DMS53 (cell line): ENCODE data around the gene PPFIBP1.
"Not testable (repeated sequence)": the region's sequence is repeated elsewhere in the genome, so short reads cannot be mapped to it uniquely, and the experiment has no call there.

Source experiments
- DNase-seq: peaks from one replicate; lab custom pipeline; 2025; lab: John Stamatoyannopoulos, UW

Gene PPFIBP1

GRCh38 chr12:27566626-27567025 lies 42.6 kb downstream of the PPFIBP1 start:
- DNase-seq: no peak

- no peak for DNase-seq
These were observed 47.5 kb downstream of the PPFIBP1 start for GRCh38 chr12:27571463-27571862.

- DNase-seq: no peak
These were observed 48.7 kb downstream of the PPFIBP1 start for GRCh38 chr12:27572486-27573255.

- no peak for DNase-seq
These were observed 50.0 kb downstream of the PPFIBP1 start for GRCh38 chr12:27573972-27574371.

- DNase-seq: no peak
These were observed 51.2 kb downstream of the PPFIBP1 start for GRCh38 chr12:27575090-27575761.

GRCh38 chr12:27575762-27576118 lies 51.7 kb downstream of the PPFIBP1 start:
- no peak for DNase-seq

- DNase-seq: no peak
These were observed 52.8 kb downstream of the PPFIBP1 start for GRCh38 chr12:27576667-27577347.

- no peak for DNase-seq
These were observed 53.7 kb downstream of the PPFIBP1 start for GRCh38 chr12:27577688-27578087.

- DNase-seq: no peak
These were observed 54.8 kb downstream of the PPFIBP1 start for GRCh38 chr12:27578689-27579372.

GRCh38 chr12:27580561-27581330 lies 56.7 kb downstream of the PPFIBP1 start:
- DNase-seq: no peak

- not testable (repeated sequence) for DNase-seq
These were observed 57.3 kb downstream of the PPFIBP1 start for GRCh38 chr12:27581331-27581671.

- not testable (repeated sequence) for DNase-seq
These were observed 57.8 kb downstream of the PPFIBP1 start for GRCh38 chr12:27581833-27582232.

GRCh38 chr12:27582445-27582844 lies 58.4 kb downstream of the PPFIBP1 start:
- DNase-seq: not testable (repeated sequence)

GRCh38 chr12:27583057-27583797 lies 59.2 kb downstream of the PPFIBP1 start:
- DNase-seq: no peak

- no peak for DNase-seq
These were observed 60.0 kb downstream of the PPFIBP1 start for GRCh38 chr12:27583981-27584380.

- no peak for DNase-seq
These were observed 61.8 kb downstream of the PPFIBP1 start for GRCh38 chr12:27585739-27586265.

GRCh38 chr12:27588075-27588730 lies 64.2 kb downstream of the PPFIBP1 start:
- DNase-seq: not testable (repeated sequence)

GRCh38 chr12:27588776-27589175 lies 64.8 kb downstream of the PPFIBP1 start:
- no peak for DNase-seq

GRCh38 chr12:27589419-27589818 lies 65.4 kb downstream of the PPFIBP1 start:
- DNase-seq: no peak

GRCh38 chr12:27591698-27592097 lies 67.7 kb downstream of the PPFIBP1 start:
- DNase-seq: not testable (repeated sequence)
